Vagina (tissue), 2 donors: ENCODE measurements around the gene IL6ST. TPM values are rescaled to one million over a fixed set of nuclear protein-coding genes. Genes with fewer than 3 reads are reported as not detected.
A peak's percentile ranks its signal among the peaks of the same experiment; 100 is the strongest.
"Not testable (repeated sequence)": the region's sequence is repeated elsewhere in the genome, so short reads cannot be mapped to it uniquely, and the experiment has no call there.

ENCODE experiments used
- DNase-seq, 2 donors: peaks; one replicate each; pipeline ENCODE4 v3.0.0-alpha.2; 2017; ENCODE audit errors: extremely low spot score in 2 of 2
- H3K27ac ChIP-seq: fragments of 200-600 bp; sonication (generic); one replicate; pipeline ENCODE4 v1.5.1; 2019
- H3K27me3 ChIP-seq: fragments of 200-600 bp; sonication (generic); one replicate; pipeline ENCODE4 v1.5.1; 2019
- H3K36me3 ChIP-seq, 2 donors: fragments of 200-600 bp; sonication (generic); one replicate each; pipeline ENCODE4 v1.5.1; 2017 to 2019
- H3K4me1 ChIP-seq: fragments of 200-600 bp; sonication (generic); one replicate; pipeline ENCODE4 v1.5.1; 2019
- H3K4me3 ChIP-seq, 2 donors: fragments of 200-600 bp; sonication (generic); 1 replicate in 1 of 2; 2 replicates in 1 of 2; pipeline ENCODE4 v1.5.1; 2016 to 2019
- H3K9me3 ChIP-seq: fragments of 200-600 bp; sonication (generic); one replicate; pipeline ENCODE4 v1.5.1; 2019
- POLR2A ChIP-seq, 2 donors: fragments of 450-650 bp; IDR thresholded peaks; one replicate each; pipeline ENCODE4 v1.6.1; 2017; ENCODE audit warnings: antibody characterized with exemption in 2 of 2, mild to moderate bottlenecking in 2 of 2, moderate library complexity in 2 of 2
- POLR2AphosphoS5 ChIP-seq, 2 donors: sonication (generic); formaldehyde crosslinking; IDR thresholded peaks; one replicate each; pipeline ENCODE4 v1.9.0; 2017; ENCODE audit warnings: antibody characterized with exemption in 2 of 2, mild to moderate bottlenecking in 2 of 2, low read depth in 1 of 2; ENCODE audit not compliant: insufficient read depth in 1 of 2
- intact Hi-C: fragments of 100-400 bp; cut with DNase I; formaldehyde crosslinking; loops from one replicate; pipeline ENCODE4 v1.15.1; 2023
- total RNA-seq: library from RNA; depleted of rRNA; stranded (reverse); fragments of >200 nt; gene quantifications from one replicate; pipeline ENCODE4 v1.2.3, GENCODE V29; 2016
- TF ChIP-seq, protein P1 (sequence below), 3 experiments: fragments of 450-650 bp in 2 of 3; fragments of 200-600 bp in 1 of 3; sonication (generic) in 1 of 3; IDR thresholded peaks; one replicate each; pipeline ENCODE4 v1.5.1; 2017 to 2019; ENCODE audit warnings: antibody characterized with exemption in 3 of 3, mild to moderate bottlenecking in 2 of 3, moderate library complexity in 2 of 3

IL6ST gene
- total RNA-seq, 1 donor from 2014 or later: 312 TPM

DNA sequence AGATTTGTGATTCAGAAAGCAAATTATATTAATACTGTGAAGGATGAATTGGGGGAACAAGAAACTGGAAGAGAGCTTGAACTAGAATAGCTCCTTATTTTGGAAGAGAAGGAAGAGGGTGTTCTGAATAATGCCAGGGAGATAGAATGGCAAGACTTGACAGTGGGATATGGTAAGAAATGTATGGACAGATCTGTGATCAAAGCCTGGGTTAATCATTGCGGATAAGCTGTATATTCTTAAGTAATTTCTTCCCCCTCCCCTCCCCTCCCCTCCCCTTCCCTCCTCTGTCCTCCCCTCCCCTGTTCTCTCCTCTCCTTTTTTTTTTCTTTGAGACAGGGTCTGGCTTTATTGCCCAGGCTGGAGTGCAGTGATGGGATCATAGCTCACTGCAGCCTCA is 10.1 kb upstream of the IL6ST start:
- TF ChIP-seq POLR2AphosphoS5 (IDR thresholded peaks at IDR 0.05; ENCODE audit: insufficient read depth in 1 of 2, low read depth in 1 of 2): no peak
- TF ChIP-seq, protein P1, sequence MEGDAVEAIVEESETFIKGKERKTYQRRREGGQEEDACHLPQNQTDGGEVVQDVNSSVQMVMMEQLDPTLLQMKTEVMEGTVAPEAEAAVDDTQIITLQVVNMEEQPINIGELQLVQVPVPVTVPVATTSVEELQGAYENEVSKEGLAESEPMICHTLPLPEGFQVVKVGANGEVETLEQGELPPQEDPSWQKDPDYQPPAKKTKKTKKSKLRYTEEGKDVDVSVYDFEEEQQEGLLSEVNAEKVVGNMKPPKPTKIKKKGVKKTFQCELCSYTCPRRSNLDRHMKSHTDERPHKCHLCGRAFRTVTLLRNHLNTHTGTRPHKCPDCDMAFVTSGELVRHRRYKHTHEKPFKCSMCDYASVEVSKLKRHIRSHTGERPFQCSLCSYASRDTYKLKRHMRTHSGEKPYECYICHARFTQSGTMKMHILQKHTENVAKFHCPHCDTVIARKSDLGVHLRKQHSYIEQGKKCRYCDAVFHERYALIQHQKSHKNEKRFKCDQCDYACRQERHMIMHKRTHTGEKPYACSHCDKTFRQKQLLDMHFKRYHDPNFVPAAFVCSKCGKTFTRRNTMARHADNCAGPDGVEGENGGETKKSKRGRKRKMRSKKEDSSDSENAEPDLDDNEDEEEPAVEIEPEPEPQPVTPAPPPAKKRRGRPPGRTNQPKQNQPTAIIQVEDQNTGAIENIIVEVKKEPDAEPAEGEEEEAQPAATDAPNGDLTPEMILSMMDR (IDR thresholded peaks at IDR 0.05): no peak
- no peak for TF ChIP-seq POLR2A (IDR thresholded peaks at IDR 0.05)
- Histone ChIP-seq H3K4me1 (peaks cover 10% of the 10 kb centered on the region), H3K4me3 (no peak overlapping the region), H3K27me3 (no peaks in the 10 kb centered on the region), H3K9me3 (no peaks in the 10 kb centered on the region), H3K36me3 (no peaks in the 10 kb centered on the region), H3K27ac (no peak overlapping the region)
- DNase-seq: no peak
- intact Hi-C loops: no loop called here

DNA sequence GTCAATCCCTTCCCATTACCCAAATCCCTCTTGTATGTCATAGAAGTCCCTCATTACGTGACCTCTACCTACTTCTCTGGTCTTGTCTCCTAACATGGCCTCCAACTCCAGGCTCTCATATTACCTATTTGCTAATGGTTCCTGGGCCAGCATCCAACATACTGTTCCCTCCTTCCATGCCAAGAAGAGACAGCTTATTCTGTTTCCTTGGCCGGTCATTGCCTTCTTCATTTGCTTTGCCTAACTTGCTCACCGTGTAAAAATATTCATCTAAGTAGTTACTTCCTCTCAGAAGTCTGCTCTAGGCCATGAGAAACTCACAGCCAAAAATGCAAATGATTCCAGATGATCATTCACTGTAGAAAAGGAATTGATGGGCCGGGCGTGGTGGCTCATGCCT is 8.9 kb upstream of the IL6ST start:
- DNase-seq: no peak
- Histone ChIP-seq H3K27me3 (no peaks in the 10 kb centered on the region), H3K36me3 (no peaks in the 10 kb centered on the region), H3K4me1 (peaks cover 10% of the 10 kb centered on the region), H3K4me3 (no peak overlapping the region), H3K9me3 (no peaks in the 10 kb centered on the region), H3K27ac (peak overlapping the region; percentile 63)
- no peak for TF ChIP-seq POLR2AphosphoS5 (IDR thresholded peaks at IDR 0.05; ENCODE audit: insufficient read depth in 1 of 2, low read depth in 1 of 2)
- TF ChIP-seq, protein P1 (IDR thresholded peaks at IDR 0.05): no peak
- TF ChIP-seq POLR2A (IDR thresholded peaks at IDR 0.05): no peak
- intact Hi-C loops: no loop called here

DNA sequence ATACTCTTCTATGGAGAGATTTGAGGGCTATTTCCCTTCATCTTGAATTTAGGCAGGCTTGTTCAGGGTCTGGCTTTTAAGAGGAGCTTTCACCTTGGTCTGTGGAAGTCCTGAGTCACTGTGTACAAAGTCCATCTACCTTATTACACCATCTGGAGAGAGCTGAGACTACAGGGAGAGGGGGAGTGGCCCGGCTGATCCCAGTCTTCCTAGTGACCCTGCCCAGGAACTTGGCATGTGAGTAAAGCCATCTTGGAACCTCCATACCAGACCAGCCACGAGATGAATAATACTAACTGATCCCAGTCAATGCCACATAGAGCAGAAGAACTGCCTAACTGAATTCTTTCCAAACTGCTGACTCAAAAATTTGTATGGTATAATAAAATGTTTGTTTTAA is 8.4 kb upstream of the IL6ST start:
- DNase-seq: no peak
- Histone ChIP-seq H3K36me3 (no peaks in the 10 kb centered on the region), H3K27ac (peak overlapping the region; percentile 63), H3K27me3 (no peaks in the 10 kb centered on the region), H3K9me3 (no peaks in the 10 kb centered on the region), H3K4me1 (peaks cover 10% of the 10 kb centered on the region), H3K4me3 (no peak overlapping the region)
- intact Hi-C loops: no loop called here
- TF ChIP-seq POLR2AphosphoS5 (IDR thresholded peaks at IDR 0.05; ENCODE audit: insufficient read depth in 1 of 2, low read depth in 1 of 2) (no peak), POLR2A (IDR thresholded peaks at IDR 0.05) (no peak)
- TF ChIP-seq, protein P1 (IDR thresholded peaks at IDR 0.05): no peak

DNA sequence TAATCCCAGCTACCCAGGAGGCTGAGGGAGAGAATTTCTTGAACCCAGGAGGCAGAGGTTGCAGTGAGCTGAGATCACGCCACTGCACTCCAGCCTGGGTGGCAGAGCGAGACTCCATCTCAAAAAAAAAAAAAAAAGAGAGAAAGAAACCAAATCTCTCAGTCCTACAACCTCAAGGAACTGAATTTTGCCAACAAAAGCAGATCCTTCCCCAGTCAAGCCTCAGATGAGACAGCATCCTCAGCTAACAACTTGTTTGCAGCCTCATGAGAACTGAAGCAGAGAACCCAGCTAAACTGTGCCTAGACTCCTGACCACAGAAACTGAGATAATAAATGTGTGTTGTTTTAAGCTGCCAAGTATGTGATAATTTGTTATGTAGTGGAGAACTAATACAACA is 7.5 kb upstream of the IL6ST start:
- H3K4me1 ChIP-seq: peaks cover 14% of the 10 kb centered on the region
- no peak for DNase-seq
- no peaks in the 10 kb centered on the region for H3K27me3 ChIP-seq
- intact Hi-C loops: no loop called here
- no peak overlapping the region for H3K4me3 ChIP-seq
- H3K9me3 ChIP-seq: no peaks in the 10 kb centered on the region
- no peaks in the 10 kb centered on the region for H3K36me3 ChIP-seq
- H3K27ac ChIP-seq: no peak overlapping the region
- TF ChIP-seq POLR2A (IDR thresholded peaks at IDR 0.05): no peak
- TF ChIP-seq POLR2AphosphoS5 (IDR thresholded peaks at IDR 0.05; ENCODE audit: insufficient read depth in 1 of 2, low read depth in 1 of 2): no peak
- TF ChIP-seq, protein P1 (IDR thresholded peaks at IDR 0.05): no peak

DNA sequence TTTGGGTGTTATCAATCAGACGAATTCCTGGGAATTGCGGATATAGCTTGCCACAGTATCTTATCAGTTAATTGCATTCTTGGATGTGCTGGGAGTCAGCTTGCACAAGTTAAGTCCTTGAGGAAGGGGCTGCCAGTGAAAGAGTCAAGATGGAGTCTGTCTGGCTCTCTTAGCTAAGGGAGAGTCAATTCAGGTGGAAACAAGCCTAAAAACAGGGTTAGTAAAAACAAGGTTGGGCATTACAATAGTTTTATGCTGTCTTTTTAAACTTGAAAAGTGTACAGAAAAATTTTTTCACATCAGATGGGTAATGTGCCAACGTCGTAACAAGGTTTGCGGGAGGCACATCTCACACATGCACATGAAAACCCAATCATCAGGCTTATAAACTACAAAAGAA is 5.5 kb upstream of the IL6ST start:
- H3K27me3 ChIP-seq, H3K36me3 ChIP-seq, H3K9me3 ChIP-seq, DNase-seq, H3K27ac ChIP-seq, intact Hi-C loops, H3K4me3 ChIP-seq: not testable (repeated sequence)
- peaks cover 33% of the 10 kb centered on the region for H3K4me1 ChIP-seq

DNA sequence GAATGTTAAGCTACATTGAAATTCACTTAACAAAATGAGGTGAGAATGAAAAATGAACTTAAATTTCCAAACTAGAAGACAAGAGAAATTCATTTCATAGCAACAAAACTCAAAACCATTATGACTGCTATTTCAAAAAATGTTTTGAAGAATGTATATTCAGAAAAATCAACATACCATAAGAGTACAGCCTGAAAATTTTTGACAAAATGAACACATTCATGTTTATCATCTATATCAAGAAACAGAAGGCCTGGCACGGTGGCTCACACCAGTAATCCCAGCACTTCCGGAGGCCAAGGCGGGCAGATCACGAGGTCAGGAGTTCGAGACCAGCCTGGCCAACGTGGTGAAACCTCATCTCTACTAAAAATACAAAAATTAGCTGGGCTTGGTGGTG is 4.2 kb upstream of the IL6ST start:
- Histone ChIP-seq H3K4me1 (peaks cover 33% of the 10 kb centered on the region), H3K9me3 (no peaks in the 10 kb centered on the region), H3K27me3 (no peaks in the 10 kb centered on the region), H3K27ac (no peak overlapping the region), H3K4me3 (no peak overlapping the region), H3K36me3 (no peaks in the 10 kb centered on the region)
- no peak for DNase-seq
- intact Hi-C loops: loop anchor here (5.0 to 10.0 kb wide), 2 partner anchors 76 to 1467 kb away; no protein-coding TSS in a partner anchor
- TF ChIP-seq, protein P1 (IDR thresholded peaks at IDR 0.05): no peak
- no peak for TF ChIP-seq POLR2A (IDR thresholded peaks at IDR 0.05)
- TF ChIP-seq POLR2AphosphoS5 (IDR thresholded peaks at IDR 0.05; ENCODE audit: insufficient read depth in 1 of 2, low read depth in 1 of 2): no peak
